ENCODE results near the gene CRLF3.
"Not testable (repeated sequence)": the region's sequence is repeated elsewhere in the genome, so short reads cannot be mapped to it uniquely, and the experiment has no call there.

Gene CRLF3

GRCh38 chr17:30735206-30735605 lies 89.3 kb downstream of the CRLF3 start:
- DNase-seq: not testable (repeated sequence)

GRCh38 chr17:30734153-30734552 lies 90.3 kb downstream of the CRLF3 start:
- DNase-seq: not testable (repeated sequence)

Measured in 8988T (cell line).